HEK293T (cell line): ENCODE results near the gene LPIN1.
"Not testable (repeated sequence)": the region's sequence is repeated elsewhere in the genome, so short reads cannot be mapped to it uniquely, and the experiment has no call there.

Source experiments
- CTCF ChIA-PET: fragments of 350-600 bp; formaldehyde crosslinking; extraction: SDS; loops from one replicate; lab custom pipeline; 2021; ENCODE audit warnings: antibody characterized with exemption, inconsistent platforms; lab: Yijun Ruan, JAX
- POLR2A ChIA-PET: fragments of 350-600 bp; formaldehyde crosslinking; extraction: SDS; loops from one replicate; lab custom pipeline; 2020; ENCODE audit warnings: antibody characterized with exemption, inconsistent platforms; lab: Yijun Ruan, JAX
- DNase-seq: peaks from one replicate; pipeline ENCODE4 v3.0.0; 2012; ENCODE audit warnings: mixed read lengths; ENCODE audit errors: extremely low spot score
- ARNT ChIP-seq: fragments of 450-650 bp; IDR thresholded peaks from 2 replicates; pipeline ENCODE4 v1.6.1; 2017; ENCODE audit warnings: mild to moderate bottlenecking
- BHLHE40 ChIP-seq: fragments of 450-650 bp; IDR thresholded peaks from 2 replicates; pipeline ENCODE4 v1.6.1; 2016; ENCODE audit warnings: mild to moderate bottlenecking, moderate library complexity, borderline replicate concordance
- CTBP1 ChIP-seq: fragments of 450-650 bp; IDR thresholded peaks from 2 replicates; pipeline ENCODE4 v1.6.1; 2016; ENCODE audit warnings: borderline replicate concordance
- ELF4 ChIP-seq: fragments of 450-650 bp; IDR thresholded peaks from 2 replicates; pipeline ENCODE4 v1.6.1; 2017; ENCODE audit warnings: antibody characterized with exemption
- FOXA1 ChIP-seq: fragments of 450-650 bp; IDR thresholded peaks from 2 replicates; pipeline ENCODE4 v1.6.1; 2016; ENCODE audit warnings: mild to moderate bottlenecking
- FOXK2 ChIP-seq: fragments of 450-650 bp; IDR thresholded peaks from 2 replicates; pipeline ENCODE4 v1.6.1; 2016; ENCODE audit warnings: mild to moderate bottlenecking
- FOXM1 ChIP-seq: fragments of 450-650 bp; IDR thresholded peaks from 2 replicates; pipeline ENCODE4 v1.6.1; 2017; ENCODE audit warnings: mild to moderate bottlenecking, borderline replicate concordance
- HDGF ChIP-seq: fragments of 450-650 bp; IDR thresholded peaks from 2 replicates; pipeline ENCODE4 v1.6.1; 2017; ENCODE audit warnings: antibody characterized with exemption, borderline replicate concordance
- L3MBTL2 ChIP-seq: fragments of 450-650 bp; conservative IDR thresholded peaks from 2 replicates; pipeline ENCODE4 v1.6.1; 2016; ENCODE audit warnings: mild to moderate bottlenecking
- LEF1 ChIP-seq: fragments of 450-650 bp; IDR thresholded peaks from 2 replicates; pipeline ENCODE4 v1.6.1; 2017; ENCODE audit warnings: mild to moderate bottlenecking, borderline replicate concordance
- NFRKB ChIP-seq: fragments of 450-650 bp; IDR thresholded peaks from 2 replicates; pipeline ENCODE4 v1.6.1; 2016; ENCODE audit warnings: mild to moderate bottlenecking, moderate library complexity
- PKNOX1 ChIP-seq: fragments of 450-650 bp; IDR thresholded peaks from 2 replicates; pipeline ENCODE4 v1.6.1; 2016
- SP1 ChIP-seq: fragments of 450-650 bp; IDR thresholded peaks from 2 replicates; pipeline ENCODE4 v1.6.1; 2017
- SUZ12 ChIP-seq: fragments of 450-650 bp; IDR thresholded peaks from 2 replicates; pipeline ENCODE4 v1.6.1; 2016; ENCODE audit warnings: mild to moderate bottlenecking
- TARDBP ChIP-seq: fragments of 450-650 bp; IDR thresholded peaks from 2 replicates; pipeline ENCODE4 v1.6.1; 2016
- ZNF384 ChIP-seq: fragments of 450-650 bp; IDR thresholded peaks from 2 replicates; pipeline ENCODE4 v1.6.1; 2016

Gene LPIN1

GRCh38 chr2:11821705-11822104 is 75.3 kb downstream of the LPIN1 start:
- CTCF ChIA-PET = no interaction called here
- POLR2A ChIA-PET = no interaction called here
- no peak for DNase-seq

GRCh38 chr2:11822359-11822745 is 75.9 kb downstream of the LPIN1 start:
- POLR2A ChIA-PET, DNase-seq: not testable (repeated sequence)
- CTCF ChIA-PET = interaction anchor here (0.6 to 0.7 kb wide), 3 partner anchors 27 to 1127 kb away, joined by 3 to 6 read pairs (median 3); no protein-coding TSS in a partner anchor

More at GRCh38 chr2:11821705-11822104, 75.3 kb downstream of the LPIN1 start:
- TF ChIP-seq SUZ12 (no peak), FOXA1 (no peak), HDGF (no peak), FOXM1 (no peak), ELF4 (no peak), PKNOX1 (no peak), BHLHE40 (no peak), ZNF384 (no peak), L3MBTL2 (no peak), TARDBP (no peak), CTBP1 (no peak), NFRKB (no peak), LEF1 (no peak), FOXK2 (no peak), ARNT (no peak), SP1 (no peak)

GRCh38 chr2:11822746-11823451 is 76.5 kb downstream of the LPIN1 start:
- DNase-seq = no peak
- CTCF ChIA-PET = interaction anchor here (0.6 to 0.7 kb wide), 3 partner anchors 28 to 1127 kb away, joined by 3 to 6 read pairs (median 3); no protein-coding TSS in a partner anchor
- TF ChIP-seq LEF1 = no peak
- TF ChIP-seq L3MBTL2 = no peak
- TF ChIP-seq ZNF384 = no peak
- no peak for TF ChIP-seq BHLHE40
- TF ChIP-seq SUZ12 = no peak
- TF ChIP-seq NFRKB = no peak
- TF ChIP-seq HDGF = no peak
- no peak for TF ChIP-seq PKNOX1
- no peak for TF ChIP-seq CTBP1
- TF ChIP-seq FOXK2 = no peak
- no peak for TF ChIP-seq TARDBP
- no peak for TF ChIP-seq SP1
- no peak for TF ChIP-seq FOXA1
- no peak for TF ChIP-seq ELF4
- no peak for TF ChIP-seq ARNT
- no peak for TF ChIP-seq FOXM1
- POLR2A ChIA-PET = no interaction called here

- POLR2A ChIA-PET = no interaction called here
- no peak for TF ChIP-seq FOXM1
- no peak for TF ChIP-seq ARNT
- no peak for TF ChIP-seq SP1
- no peak for TF ChIP-seq LEF1
- no peak for TF ChIP-seq FOXA1
- TF ChIP-seq ZNF384 = no peak
- no peak for TF ChIP-seq L3MBTL2
- no peak for TF ChIP-seq SUZ12
- CTCF ChIA-PET = no interaction called here
- DNase-seq = no peak
These were observed 78.7 kb downstream of the LPIN1 start for GRCh38 chr2:11824901-11825828.

- no peak for DNase-seq
- TF ChIP-seq L3MBTL2 = no peak
- no peak for TF ChIP-seq CTBP1
- TF ChIP-seq HDGF = no peak
- no peak for TF ChIP-seq PKNOX1
- no peak for TF ChIP-seq NFRKB
- no peak for TF ChIP-seq FOXA1
- no peak for TF ChIP-seq ARNT
- no peak for TF ChIP-seq LEF1
- TF ChIP-seq SP1 = no peak
- TF ChIP-seq ZNF384 = no peak
- TF ChIP-seq BHLHE40 = no peak
- no peak for TF ChIP-seq FOXK2
- TF ChIP-seq FOXM1 = no peak
- TF ChIP-seq ELF4 = no peak
- no peak for TF ChIP-seq TARDBP
- TF ChIP-seq SUZ12 = no peak
- POLR2A ChIA-PET = no interaction called here
- CTCF ChIA-PET = interaction anchor here (0.5 to 3.7 kb wide), 3 partner anchors 312 to 1180 kb away, joined by 3 to 23 read pairs (median 3); no protein-coding TSS in a partner anchor
These were observed 81.1 kb downstream of the LPIN1 start for GRCh38 chr2:11827547-11827946.

- no peak for TF ChIP-seq TARDBP
- no peak for TF ChIP-seq L3MBTL2
- TF ChIP-seq BHLHE40 = no peak
- TF ChIP-seq SP1 = no peak
- TF ChIP-seq CTBP1 = no peak
- TF ChIP-seq FOXA1 = no peak
- TF ChIP-seq FOXK2 = no peak
- no peak for TF ChIP-seq LEF1
- POLR2A ChIA-PET = no interaction called here
- CTCF ChIA-PET = interaction anchor here (0.8 to 3.7 kb wide), 3 partner anchors 148 to 1178 kb away, joined by 3 to 23 read pairs (median 4); no protein-coding TSS in a partner anchor
- no peak for DNase-seq
These were observed 82.5 kb downstream of the LPIN1 start for GRCh38 chr2:11828933-11829323.
